HepG2 (cell line): ENCODE results near the gene SLC13A3. TPM values are rescaled to one million over a fixed set of nuclear protein-coding genes. Genes with fewer than 3 reads are reported as not detected.

Experiments
- ATAC-seq: fragments of 200-7000 bp; cut with Tn5 transposase; 3 replicates; pipeline ENCODE4 v1.9.1; 2020; ENCODE audit warnings: mild to moderate bottlenecking, moderate library complexity
- BruUV-seq: library from RNA; stranded (reverse); fragments of 400-500 nt; replicated peaks from 2 replicates; lab custom pipeline; 2021; lab: Mats Ljungman, UMichigan
- CTCF ChIA-PET: fragments of 300-600 bp; formaldehyde crosslinking; extraction: SDS; loops from one replicate; lab custom pipeline; 2021; ENCODE audit warnings: low total read pairs, inconsistent platforms, low intra/inter-chr PET ratio; lab: Yijun Ruan, JAX
- POLR2A ChIA-PET: fragments of 350-600 bp; sonication (Branson Sonifier 250); formaldehyde crosslinking; loops from one replicate; lab custom pipeline; 2020; ENCODE audit warnings: antibody characterized with exemption, inconsistent platforms; lab: Yijun Ruan, JAX
- DNase-seq: peaks from one replicate; pipeline ENCODE4 v3.0.0-alpha.2; 2015; ENCODE audit warnings: low spot score
- FAIRE-seq: peaks from 3 replicates; lab custom pipeline; 2011; peaks lifted over from hg19 to GRCh38; lab: Jason Lieb, UNC
- H2AFZ ChIP-seq: one replicate; pipeline ENCODE4 v1.6.1; 2011; ENCODE audit warnings: low read length, inconsistent platforms
- H3K27ac ChIP-seq: fragments of 300-600 bp; 3 replicates; pipeline ENCODE4 v1.8.0; 2011; ENCODE audit warnings: mixed run types, mild to moderate bottlenecking, mixed read lengths, low read length, inconsistent platforms; ENCODE audit not compliant: insufficient read depth; ENCODE audit errors: extremely low read length
- H3K27me3 ChIP-seq, 2 experiments: fragments of 200-600 bp in 1 of 2; 2 replicates in 1 of 2; 3 replicates in 1 of 2; pipeline versions ENCODE4 v1.6.0 to v1.8.0; 2011; ENCODE audit warnings: low read length in 2 of 2, mild to moderate bottlenecking in 2 of 2, moderate library complexity in 2 of 2, inconsistent platforms in 1 of 2; ENCODE audit not compliant: insufficient read depth in 2 of 2, control insufficient read depth in 1 of 2
- H3K36me3 ChIP-seq, 2 experiments: fragments of 200-600 bp in 1 of 2; replicated peaks in 1 of 2; 2 replicates in 1 of 2; 3 replicates in 1 of 2; pipeline versions ENCODE4 v1.5.1 to v1.8.0; 2011; ENCODE audit warnings: low read length in 2 of 2, inconsistent platforms in 1 of 2; ENCODE audit not compliant: insufficient read depth in 2 of 2, control insufficient read depth in 1 of 2
- H3K4me1 ChIP-seq: 2 replicates; pipeline ENCODE4 v1.5.1; 2012; ENCODE audit warnings: low read length, inconsistent platforms; ENCODE audit not compliant: insufficient read depth
- H3K4me2 ChIP-seq: 2 replicates; pipeline ENCODE4 v1.6.0; 2011; ENCODE audit warnings: low read depth, low read length, inconsistent platforms
- H3K4me3 ChIP-seq, 3 experiments: fragments of 200-600 bp in 1 of 3; sonication (generic), shearing (Covaris generic) in 1 of 3; replicated peaks in 1 of 3; 2 replicates each; pipeline ENCODE4 v1.5.1; 2011 to 2016; ENCODE audit warnings: low read length in 3 of 3, inconsistent platforms in 2 of 3, low read depth in 2 of 3, mild to moderate bottlenecking in 2 of 3, control low read depth in 1 of 3, mixed read lengths in 1 of 3; ENCODE audit not compliant: insufficient read depth in 1 of 3
- H3K79me2 ChIP-seq: one replicate; pipeline ENCODE4 v1.6.1; 2011; ENCODE audit warnings: low read length, inconsistent platforms; ENCODE audit not compliant: insufficient read depth
- H3K9ac ChIP-seq: 2 replicates; pipeline ENCODE4 v1.6.0; 2011; ENCODE audit warnings: mild to moderate bottlenecking, low read depth, low read length, inconsistent platforms; ENCODE audit not compliant: insufficient read depth
- H3K9me3 ChIP-seq: 2 replicates; pipeline ENCODE4 v1.5.1; 2012; ENCODE audit warnings: mild to moderate bottlenecking, low read length
- H4K20me1 ChIP-seq: 2 replicates; pipeline ENCODE4 v1.6.0; 2011; ENCODE audit warnings: inconsistent platforms, mild to moderate bottlenecking, low read length, moderate library complexity; ENCODE audit not compliant: insufficient read depth
- ARNT2 ChIP-seq: sonication (generic); formaldehyde crosslinking; IDR thresholded peaks from 2 replicates; pipeline ENCODE4 v1.8.0; 2022; ENCODE audit warnings: mild to moderate bottlenecking, low read depth, missing genetic modification reagents, moderate library complexity
- CEBPB ChIP-seq: IDR thresholded peaks from 2 replicates; pipeline ENCODE4 v1.6.1; 2011; ENCODE audit warnings: low read depth, low read length, improper control_type of control experiment, borderline replicate concordance
- CEBPG ChIP-seq: IDR thresholded peaks from 2 replicates; pipeline ENCODE4 v1.6.1; 2016
- E2F1 ChIP-seq: sonication (generic); formaldehyde crosslinking; IDR thresholded peaks from 2 replicates; pipeline ENCODE4 v1.5.0; 2020; ENCODE audit warnings: missing genetic modification reagents
- EP300 ChIP-seq, 3 experiments: sonication (generic) in 1 of 3; formaldehyde crosslinking in 1 of 3; IDR thresholded peaks; 2 replicates each; pipeline versions ENCODE4 v1.5.1 to v1.6.1; 2011 to 2020; ENCODE audit warnings: low read depth in 2 of 3, low read length in 2 of 3, borderline replicate concordance in 1 of 3, improper control_type of control experiment in 1 of 3, mild to moderate bottlenecking in 1 of 3, missing genetic modification reagents in 1 of 3, moderate library complexity in 1 of 3
- GZF1 ChIP-seq: sonication (generic); formaldehyde crosslinking; IDR thresholded peaks from 2 replicates; pipeline ENCODE4 v1.5.1; 2020; ENCODE audit warnings: mild to moderate bottlenecking, missing genetic modification reagents
- HMG20B ChIP-seq: conservative IDR thresholded peaks from 2 replicates; pipeline ENCODE4 v1.6.1; 2016; ENCODE audit warnings: missing genetic modification reagents, missing compliant biosample characterization
- KDM5A ChIP-seq: fragments of 200-600 bp; sonication (generic); IDR thresholded peaks from 2 replicates; pipeline ENCODE4 v1.7.0; 2018; ENCODE audit warnings: antibody characterized with exemption, mild to moderate bottlenecking, low read length, borderline replicate concordance
- MIXL1 ChIP-seq: IDR thresholded peaks from 2 replicates; pipeline ENCODE4 v1.6.1; 2016
- NBN ChIP-seq: fragments of 450-650 bp; conservative IDR thresholded peaks from 2 replicates; pipeline ENCODE4 v1.6.1; 2017
- NCOR1 ChIP-seq: fragments of 200-600 bp; sonication (generic); IDR thresholded peaks from 2 replicates; pipeline ENCODE4 v1.7.0; 2017; ENCODE audit warnings: antibody characterized with exemption, low read length, borderline replicate concordance
- NFIB ChIP-seq: sonication (generic); formaldehyde crosslinking; IDR thresholded peaks from 2 replicates; pipeline ENCODE4 v1.9.0; 2021; ENCODE audit warnings: missing genetic modification reagents, mild to moderate bottlenecking, borderline replicate concordance
- RNF2 ChIP-seq: fragments of 450-650 bp; conservative IDR thresholded peaks from 2 replicates; pipeline ENCODE4 v1.6.1; 2016; ENCODE audit warnings: low read depth
- TFE3 ChIP-seq: IDR thresholded peaks from 2 replicates; pipeline ENCODE4 v1.6.1; 2016
- ZBTB10 ChIP-seq: sonication (generic); formaldehyde crosslinking; IDR thresholded peaks from 2 replicates; pipeline ENCODE4 v1.4.0; 2020; ENCODE audit warnings: missing genetic modification reagents, borderline replicate concordance
- ZBTB21 ChIP-seq: sonication (generic); formaldehyde crosslinking; IDR thresholded peaks from 2 replicates; pipeline ENCODE4 v1.4.0; 2020; ENCODE audit warnings: missing genetic modification reagents
- ZMYM4 ChIP-seq: sonication (generic); formaldehyde crosslinking; IDR thresholded peaks from 2 replicates; pipeline ENCODE4 v1.8.1; 2023; ENCODE audit warnings: mild to moderate bottlenecking, missing genetic modification reagents
- ZNF260 ChIP-seq: sonication (generic); formaldehyde crosslinking; IDR thresholded peaks from 2 replicates; pipeline ENCODE4 v1.4.0; 2020; ENCODE audit warnings: missing genetic modification reagents, low read depth, mild to moderate bottlenecking, borderline replicate concordance
- ZSCAN9 ChIP-seq: IDR thresholded peaks from 2 replicates; pipeline ENCODE4 v1.6.1; 2016; ENCODE audit warnings: borderline replicate concordance
- WGBS: methylation state at CpG from one replicate; pipeline ENCODE4 v1.1.6; 2017; ENCODE audit warnings: low lambda C conversion rate; 5-methylcytosine and 5-hydroxymethylcytosine counted together
- in situ Hi-C: cut with HindIII; loops from 2 replicates; pipeline ENCODE4 v1.10.0; 2017; ENCODE audit warnings: low pct_unique_long_range_greater_than_20kb; ENCODE audit not compliant: extremely low pct_ligation_motif_present
- intact Hi-C: fragments of 100-400 bp; cut with micrococcal nuclease; formaldehyde crosslinking; loops from one replicate; pipeline ENCODE4 v1.10.0; 2022; ENCODE audit not compliant: unreplicated experiment
- polyA plus RNA-seq, 8 experiments: library from polyadenylated mRNA; depleted of rRNA in 3 of 8; stranded (reverse) in 7 of 8; unstranded in 1 of 8; fragments of >200 nt; fragmentation: Illumina TruSeq in 4 of 8; extraction: Trizol in 4 of 8; gene quantifications; 2 replicates each; pipeline versions ENCODE4 v1.2.1 to v1.2.3, GENCODE V29; 2011 to 2016; ENCODE audit warnings: low read depth in 4 of 8, missing spikeins in 1 of 8, mixed read lengths in 1 of 8; ENCODE audit not compliant: insufficient read depth in 1 of 8
- total RNA-seq, 5 experiments: library from RNA; depleted of rRNA; stranded (reverse); fragments of >200 nt; fragmentation: Illumina TruSeq; extraction: Trizol; gene quantifications; 2 replicates each; pipeline ENCODE4 v1.2.3, GENCODE V29; 2016; ENCODE audit warnings: low read depth in 1 of 5

The SLC13A3 gene
- total and polyA plus RNA-seq, 2 of the 13 experiments (the other 11 are each of a cell fraction or from before 2014, with no cell fraction given): 66.5 to 76.0 TPM

DNA sequence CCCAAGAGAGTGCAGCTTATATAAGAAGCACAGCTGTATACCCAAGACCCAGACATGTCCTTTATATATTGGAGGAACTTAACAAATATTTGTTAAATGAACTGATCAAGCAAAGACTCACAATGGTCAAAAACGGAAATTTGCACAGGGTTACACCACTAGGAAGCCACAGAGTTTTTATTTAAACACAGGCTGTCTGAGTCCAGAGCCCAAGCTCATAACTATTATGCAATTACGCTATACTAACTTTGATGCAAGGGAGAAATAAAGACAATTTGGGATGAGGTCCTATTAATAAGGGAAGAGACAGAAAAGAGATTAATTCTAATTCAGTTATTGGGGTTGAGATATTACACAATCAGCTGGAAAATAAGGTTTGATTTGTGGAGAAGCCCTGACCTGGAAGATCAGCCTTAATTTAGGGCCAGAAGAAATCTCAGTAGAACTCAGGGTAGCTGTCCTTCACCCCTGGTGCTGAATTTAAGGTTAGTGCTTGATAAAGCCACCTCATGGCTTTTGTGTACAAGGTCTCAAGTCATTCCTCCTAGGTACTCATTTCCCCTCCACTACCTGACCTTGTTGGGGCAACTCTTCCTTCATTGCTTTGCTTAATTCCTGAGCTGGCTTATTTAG lies 127.4 kb downstream of the SLC13A3 start:
- ChIA-PET POLR2A (interaction anchor here (1.0 to 2.3 kb wide), 13 partner anchors 13 to 797 kb away, joined by 3 to 8 read pairs (median 3); partner anchors contain the start of gene TP53RK), CTCF (interaction anchor here (1.5 to 4.9 kb wide), 2 partner anchors 157 to 176 kb away, joined by 7 to 61 read pairs; no protein-coding TSS in a partner anchor)
- in situ Hi-C loops: loop anchor here (5.0 kb wide), 1 partner anchor 158 kb away; no protein-coding TSS in a partner anchor
- intact Hi-C loops: loop anchor here (5.0 kb wide), 2 partner anchors 33 to 223 kb away; no protein-coding TSS in a partner anchor
- peak; percentile 46 for ATAC-seq
- Histone ChIP-seq H3K4me3 (no peak overlapping the region), H3K9me3 (no peaks in the 10 kb centered on the region), H3K27me3 (no peaks in the 10 kb centered on the region; a peak in 1 of 5 replicates), H3K36me3 (no peaks in the 10 kb centered on the region), H3K9ac (no peak overlapping the region), H3K79me2 (no peaks in the 10 kb centered on the region), H2AFZ (no peak overlapping the region), H3K4me1 (peaks cover 30% of the 10 kb centered on the region), H3K4me2 (peak overlapping the region; percentile 20; the same call in 1 of the 2 replicates), H3K27ac (no peak overlapping the region), H4K20me1 (no peaks in the 10 kb centered on the region)
- DNase-seq: peak; percentile 68
- WGBS: 5% methylated on average over 2 of the region's 2 CpGs
- BruUV-seq: no TSS peak
- FAIRE-seq: no peak
- TF ChIP-seq E2F1 (0 out of 2 replicates have a peak, but pooled peaks have one; percentile 25), EP300 (IDR thresholded peaks at IDR 0.05; ENCODE audit: low read depth in 2 of 2, low read length in 2 of 2) (peak; percentile 26 to 32; a peak in 2 of 4 replicates), EP300 (CRISPR knock-in tag; IDR thresholded peaks at IDR 0.05; ENCODE audit: borderline replicate concordance) (no peak), GZF1 (CRISPR knock-in tag) (0 out of 2 replicates have a peak, but pooled peaks have one; percentile 38), ZMYM4 (CRISPR knock-in tag) (no peak), RNF2 (no peak), ZBTB10 (CRISPR knock-in tag) (no peak), NBN (no peak), KDM5A (0 out of 2 replicates have a peak, but pooled peaks have one; percentile 24), NCOR1 (peak; percentile 40; the same call in 1 of the 2 replicates), MIXL1 (CRISPR knock-in tag) (peak; percentile 48; the same call in 1 of the 2 replicates), ZSCAN9 (CRISPR knock-in tag) (0 out of 2 replicates have a peak, but pooled peaks have one; percentile 56), ZBTB21 (peak; percentile 16; the same call in 1 of the 2 replicates), NFIB (no peak), HMG20B (CRISPR knock-in tag) (peak; percentile 90), CEBPG (CRISPR knock-in tag) (peak; percentile 78), TFE3 (CRISPR knock-in tag) (peak; percentile 47; the same call in 1 of the 2 replicates), ZNF260 (no peak), ARNT2 (CRISPR knock-in tag) (no peak), CEBPB (peak; percentile 80)
